Measurements from ENCODE around the gene TMEM163.

- TF ChIP-seq CTCF (IDR thresholded peaks at IDR 0.05; ENCODE audit: low read depth, low read length) (no peak), POLR2A (IDR thresholded peaks at IDR 0.05; ENCODE audit: extremely low read depth, insufficient read length) (no peak)
Observed at GRCh38 chr2:134647607-134648256, 71.1 kb downstream of the TMEM163 start.

Measured in NB4 (cell line).